GM19240 (cell line): Measurements from ENCODE around the gene ZNF627.
"Not testable (repeated sequence)": the region's sequence is repeated elsewhere in the genome, so short reads cannot be mapped to it uniquely, and the experiment has no call there.

ENCODE experiments used
- DNase-seq: peaks from one replicate; pipeline ENCODE4 v3.0.0; 2011; ENCODE audit warnings: low spot score; ENCODE audit not compliant: insufficient read length

Gene ZNF627

DNA sequence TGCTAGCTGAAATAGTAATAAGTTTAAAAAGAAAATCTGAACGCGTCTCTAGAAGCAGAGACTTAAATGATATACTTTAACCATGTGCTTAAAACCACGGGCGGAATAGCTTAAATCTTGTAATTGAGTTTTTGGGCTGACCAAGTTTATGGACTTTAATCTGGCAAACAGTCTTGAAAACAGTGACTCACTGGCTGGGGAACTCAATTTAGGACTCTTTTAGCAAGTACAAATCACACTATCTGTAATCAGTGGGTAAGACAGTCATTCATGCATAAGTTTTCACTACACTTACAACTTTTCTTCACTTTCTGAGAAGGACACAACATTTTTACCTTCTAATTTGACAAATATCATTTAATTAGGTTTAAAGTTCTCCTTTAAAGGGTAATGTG lies 26.8 kb downstream of the ZNF627 start:
- no peak for DNase-seq

DNA sequence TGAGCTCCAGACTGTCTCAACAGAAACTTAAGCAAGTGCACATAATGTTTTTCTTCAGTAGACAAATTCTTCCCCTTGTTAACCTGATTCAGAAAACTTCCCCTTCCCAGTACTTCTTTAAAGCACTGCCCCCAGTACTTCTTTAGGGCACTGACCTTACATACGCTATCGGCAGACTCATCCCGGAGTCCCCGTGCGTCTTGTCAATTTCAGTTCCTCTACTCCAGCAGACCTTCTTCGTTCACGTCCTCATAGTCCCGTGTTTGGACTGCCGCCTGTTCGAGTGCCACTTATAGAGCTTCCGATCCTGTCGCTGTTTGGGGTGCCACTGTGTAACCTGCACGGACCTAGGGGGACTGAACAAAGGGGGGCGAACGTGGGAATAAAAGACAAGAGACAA lies 29.0 kb downstream of the ZNF627 start:
- no peak for DNase-seq

DNA sequence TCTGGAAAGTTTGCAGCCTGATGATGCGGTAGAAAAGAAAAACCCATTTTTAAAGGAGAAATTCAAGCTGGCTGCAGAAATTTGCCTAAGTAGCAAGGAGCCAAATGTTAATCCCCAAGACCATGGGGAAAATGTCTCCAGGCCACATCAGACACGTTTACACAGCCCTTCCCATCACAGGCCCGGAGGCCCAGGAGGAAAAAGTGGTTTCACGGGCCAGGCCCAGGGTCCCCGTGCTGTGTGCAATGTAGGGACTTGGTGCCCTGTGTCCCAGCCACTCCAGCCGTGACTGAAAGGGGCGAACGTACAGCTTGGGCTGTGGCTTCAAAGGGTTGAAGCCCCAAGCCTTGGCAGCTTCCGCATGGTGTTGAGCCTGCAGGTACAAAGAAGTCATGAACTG lies 35.9 kb downstream of the ZNF627 start:
- no peak for DNase-seq

DNA sequence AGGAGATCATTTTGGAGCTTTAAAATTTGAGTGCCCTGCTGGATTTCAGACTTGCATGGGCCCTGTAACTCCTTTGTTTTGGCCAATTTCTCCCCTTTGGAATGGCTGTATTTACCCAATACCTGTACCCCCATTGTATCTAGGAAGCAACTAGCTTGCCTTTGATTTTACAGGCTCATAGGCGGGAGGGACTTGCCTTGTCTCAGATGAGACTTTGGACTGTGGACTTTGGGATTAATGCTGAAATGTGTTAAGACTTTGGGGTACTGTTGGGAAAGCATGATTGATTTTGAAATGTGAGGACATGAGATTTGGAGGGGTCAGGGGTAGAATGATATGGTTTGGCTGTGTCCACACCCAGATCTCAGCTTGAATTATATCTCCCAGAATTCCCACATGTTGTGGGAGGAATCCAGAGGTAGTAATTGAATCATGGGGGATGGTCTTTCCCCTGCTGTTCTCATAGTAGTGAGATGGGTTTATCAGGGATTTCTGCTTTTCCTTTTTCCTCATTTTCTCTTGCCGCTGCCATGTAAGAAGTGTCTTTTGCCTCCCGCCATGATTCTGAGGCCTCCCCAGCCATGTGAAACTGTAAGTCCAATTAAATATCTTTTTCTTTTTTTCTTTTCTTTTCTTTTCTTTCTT lies 36.9 kb downstream of the ZNF627 start:
- DNase-seq: not testable (repeated sequence)

DNA sequence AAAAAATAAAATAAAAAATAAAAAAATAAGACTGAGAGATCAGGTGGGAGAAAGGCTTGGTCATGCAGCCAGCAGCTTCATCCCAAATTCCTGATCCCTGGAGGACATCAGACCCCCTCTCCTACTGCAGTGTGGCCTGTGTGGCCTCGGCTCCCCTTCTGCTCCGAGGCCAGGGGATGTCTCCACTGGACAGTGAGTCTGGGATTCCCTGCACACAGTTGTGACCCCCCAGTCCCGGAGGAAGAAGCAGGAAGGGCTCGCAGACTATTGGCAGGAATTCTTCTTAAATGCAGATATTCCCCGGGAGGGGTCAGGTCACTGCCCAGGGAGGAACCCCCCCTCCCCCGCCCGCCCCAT lies 41.9 kb downstream of the ZNF627 start:
- no peak for DNase-seq

DNA sequence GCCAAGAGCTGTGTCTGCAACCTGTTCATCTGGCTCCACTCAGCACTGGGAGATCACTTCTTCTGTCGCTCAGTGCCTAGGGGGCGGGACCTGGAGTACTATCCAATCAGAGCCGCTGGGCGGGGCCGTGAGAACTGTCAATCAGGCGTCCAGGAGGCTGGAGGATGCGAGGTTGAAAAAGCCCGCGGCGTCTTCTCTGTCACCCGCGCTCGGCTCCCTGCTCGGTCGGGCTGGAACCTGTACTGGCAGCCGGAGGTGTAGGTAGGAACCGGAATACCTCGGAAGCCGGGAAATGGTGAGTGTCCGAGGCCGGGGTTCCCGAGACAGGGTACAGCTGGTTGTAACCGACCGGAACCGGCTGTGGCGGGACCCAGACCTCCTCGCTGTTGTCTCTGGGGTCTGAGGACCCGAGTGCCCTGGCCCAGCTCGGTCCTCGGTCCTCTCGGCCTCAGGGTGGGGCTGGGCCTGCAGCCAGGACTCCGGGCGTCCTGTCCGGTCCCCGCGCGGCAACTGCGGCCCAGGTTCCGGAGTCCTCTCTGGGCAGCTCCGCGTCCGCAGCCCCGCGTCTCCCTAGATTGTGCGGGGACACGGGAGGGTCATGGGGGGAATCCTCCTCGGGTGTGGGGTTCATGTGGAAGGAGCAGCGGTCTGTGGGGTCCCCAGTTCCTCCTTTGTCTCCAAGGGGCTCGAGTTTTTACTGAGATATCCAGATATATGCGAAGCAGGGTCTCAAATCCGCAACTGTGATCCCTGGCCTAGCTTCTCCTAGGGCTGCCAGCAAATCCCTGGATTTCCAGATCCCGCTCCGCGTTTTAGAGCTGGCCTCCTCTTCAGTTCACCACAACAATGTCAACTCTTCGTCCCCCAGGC lies 42.6 kb downstream of the ZNF627 start:
- DNase-seq: peak; percentile 96

DNA sequence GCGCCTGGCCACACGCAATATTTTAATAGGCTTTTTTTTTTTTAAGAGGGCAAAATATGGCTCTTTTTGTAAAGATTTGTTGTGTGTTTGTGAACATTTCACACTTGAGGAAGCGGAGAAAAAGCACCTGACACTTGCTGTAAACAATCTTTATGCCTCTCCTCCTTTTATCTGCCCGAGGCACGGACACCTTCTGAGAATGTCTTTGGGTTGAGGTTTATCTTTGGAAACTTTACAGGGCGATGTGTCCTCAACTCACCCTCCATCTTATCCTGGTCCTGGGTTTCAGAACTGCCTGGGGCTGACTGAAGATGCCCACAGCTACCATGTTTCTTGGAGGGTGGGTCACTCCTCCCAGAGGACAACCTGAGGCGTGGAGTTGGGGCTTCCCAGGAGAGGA lies 44.0 kb downstream of the ZNF627 start:
- DNase-seq: no peak

DNA sequence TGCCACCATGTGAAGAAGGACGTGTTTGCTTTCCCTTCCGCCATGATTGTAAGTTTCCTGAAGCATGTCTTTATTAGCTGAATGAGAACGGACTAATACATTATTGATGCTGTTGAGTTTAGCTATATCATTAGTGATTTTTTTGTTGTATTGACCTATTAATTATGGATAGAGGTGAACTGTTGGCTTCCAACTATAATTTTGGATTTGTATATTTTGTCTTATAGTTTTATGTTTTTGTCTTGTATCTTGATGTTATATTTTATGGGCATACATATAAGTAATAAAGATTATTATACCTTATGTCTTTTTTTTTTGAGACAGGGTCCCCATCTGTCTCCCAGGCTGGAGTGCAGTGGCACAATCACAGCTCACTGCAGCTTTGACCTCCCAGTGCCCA lies 45.6 kb downstream of the ZNF627 start:
- DNase-seq: no peak

DNA sequence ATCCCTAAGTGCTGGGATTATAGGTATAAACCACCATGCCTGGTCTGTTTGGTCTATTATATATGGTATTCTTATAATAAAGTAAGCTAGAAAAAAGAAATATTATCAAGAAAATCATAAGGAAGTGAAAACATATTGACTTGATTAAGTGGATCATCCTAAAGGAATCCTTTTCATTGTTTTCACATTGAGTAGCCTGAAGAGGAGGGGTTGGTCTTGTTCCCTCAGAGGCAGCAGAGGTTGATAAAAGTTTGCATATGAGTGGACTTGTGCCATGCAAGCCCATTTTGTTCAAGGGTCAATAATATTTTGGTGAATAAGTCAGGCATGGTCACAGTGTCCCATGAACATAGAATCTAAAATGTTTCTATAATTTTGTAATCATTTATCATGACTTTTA lies 52.7 kb downstream of the ZNF627 start:
- no peak for DNase-seq

DNA sequence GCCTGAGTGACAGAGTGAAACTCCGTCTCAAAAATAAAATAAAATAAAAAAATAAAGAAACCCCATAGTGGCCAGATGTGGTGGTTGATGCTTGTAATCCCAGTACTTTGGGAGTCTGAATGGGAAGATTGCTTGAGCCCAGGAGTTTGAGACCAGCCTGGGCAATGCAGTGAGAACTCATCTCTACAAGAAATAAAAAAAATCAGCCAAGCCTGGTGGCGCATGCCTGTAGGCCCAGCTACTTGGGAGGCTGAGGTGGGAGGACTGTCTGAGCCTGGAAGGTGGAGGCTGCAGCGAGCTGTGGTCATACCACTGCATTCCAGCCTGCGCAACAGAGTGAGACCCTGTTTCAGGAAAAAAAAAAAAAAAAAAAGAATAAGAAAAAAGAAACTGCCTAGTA lies 53.8 kb downstream of the ZNF627 start:
- no peak for DNase-seq

DNA sequence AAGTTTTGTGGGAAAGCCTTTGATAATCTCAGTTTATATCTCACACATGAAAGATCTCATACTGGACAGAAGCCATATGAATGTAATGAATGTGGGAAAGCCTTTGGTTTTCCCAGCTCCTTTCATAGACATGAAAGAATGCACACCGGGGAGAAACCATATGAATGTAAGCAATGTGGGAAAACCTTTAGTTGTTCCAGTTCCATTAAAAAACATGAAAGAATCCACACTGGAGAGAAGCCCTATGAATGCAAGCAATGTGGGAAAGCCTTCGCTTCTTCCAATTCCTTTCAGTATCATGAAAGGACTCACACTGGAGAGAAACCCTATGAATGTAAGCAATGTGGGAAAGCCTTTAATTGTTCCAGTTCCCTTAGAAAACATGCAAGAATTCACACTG lies 54.8 kb downstream of the ZNF627 start:
- no peak for DNase-seq

DNA sequence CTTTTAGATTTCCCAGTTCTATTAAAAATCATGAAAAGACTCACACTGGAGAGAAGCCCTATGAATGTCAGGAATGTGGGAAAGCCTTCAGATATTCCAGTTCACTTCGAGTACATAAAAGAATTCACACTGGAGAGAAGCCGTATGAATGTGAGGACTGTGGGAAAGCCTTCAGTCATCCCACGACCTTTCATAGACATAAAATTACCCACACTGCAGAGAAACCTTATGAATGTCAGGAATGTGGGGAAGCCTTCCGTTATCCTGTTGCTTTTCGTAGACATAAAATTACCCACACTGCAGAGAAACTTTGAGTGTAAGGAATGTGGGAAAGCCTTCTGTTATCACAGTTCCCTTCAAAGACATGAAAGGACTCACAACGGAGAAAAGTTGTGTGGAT lies 55.2 kb downstream of the ZNF627 start:
- DNase-seq: no peak

DNA sequence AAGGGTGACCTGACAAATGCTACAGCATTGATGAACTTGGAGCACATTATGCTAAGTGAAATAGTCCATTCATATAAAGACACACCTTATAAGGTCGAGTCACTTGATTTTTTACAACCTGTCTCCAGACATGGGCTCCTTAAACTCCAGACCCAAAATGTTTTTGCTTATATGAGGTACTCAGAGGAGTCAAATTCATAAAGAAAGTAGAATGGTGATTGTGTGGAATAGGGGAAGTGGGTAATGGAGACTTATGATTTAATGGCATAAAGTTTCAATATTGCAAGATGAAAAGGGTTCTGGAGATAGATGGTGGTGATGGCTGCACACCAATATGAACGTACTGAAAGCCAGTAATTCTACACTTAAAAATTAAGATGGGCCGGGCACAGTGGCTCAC lies 59.3 kb downstream of the ZNF627 start:
- no peak for DNase-seq

DNA sequence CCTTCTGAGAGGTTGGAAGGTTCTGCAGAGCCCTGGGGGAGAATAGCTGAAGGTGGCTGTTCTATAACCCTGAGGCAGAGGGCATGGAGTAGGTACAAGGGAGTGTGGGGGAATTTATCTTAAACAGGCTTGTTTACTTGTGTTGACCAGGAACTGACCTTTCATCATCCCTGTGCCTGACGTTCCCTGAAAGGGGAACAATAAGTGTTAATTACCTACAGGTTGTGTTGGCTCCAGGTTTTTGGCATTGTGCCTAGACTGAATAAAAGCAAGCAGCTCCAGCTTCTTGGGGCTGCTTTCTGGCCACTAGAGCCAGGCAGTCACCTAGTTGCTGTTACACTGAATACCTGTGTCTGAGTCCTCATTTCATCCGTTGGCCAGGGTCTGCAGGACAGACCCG lies 60.0 kb downstream of the ZNF627 start:
- DNase-seq: no peak

DNA sequence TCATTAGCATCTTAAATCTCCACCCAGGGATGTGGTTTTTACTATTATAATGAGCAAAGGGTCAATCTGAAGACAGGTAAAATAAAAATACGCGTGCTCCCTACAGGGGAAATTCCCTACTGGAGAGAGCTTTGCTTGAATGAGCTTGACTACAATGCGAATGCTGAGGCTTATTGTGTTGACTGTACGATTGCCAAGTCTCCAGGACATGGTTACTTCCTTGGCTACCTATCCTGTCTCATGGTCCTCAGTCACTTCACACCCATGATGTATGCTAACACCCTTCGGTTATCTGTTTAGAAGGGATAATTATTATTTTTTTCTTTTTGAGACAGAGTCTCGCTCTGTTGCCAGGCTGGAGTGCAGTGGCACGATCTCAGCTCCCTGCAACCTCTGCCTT lies 61.7 kb downstream of the ZNF627 start:
- DNase-seq: no peak

DNA sequence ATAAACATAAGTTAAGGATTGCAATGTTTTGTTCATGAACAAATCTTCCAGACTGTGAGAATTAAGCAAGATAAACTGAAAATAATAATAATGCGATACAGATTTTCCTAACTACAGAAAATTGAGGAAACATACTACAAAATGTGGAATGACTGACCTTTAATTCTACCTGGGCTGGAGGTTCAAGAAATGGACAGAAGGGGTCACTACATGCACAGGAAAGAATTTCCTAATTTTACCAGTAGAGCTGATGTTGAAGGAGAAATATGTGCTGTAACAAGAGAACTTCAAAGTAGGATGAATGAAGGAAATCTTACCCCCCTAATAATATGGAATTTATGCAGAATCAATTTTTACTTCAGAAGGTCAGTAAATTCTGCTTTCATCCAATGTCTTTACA lies 62.3 kb downstream of the ZNF627 start:
- no peak for DNase-seq

DNA sequence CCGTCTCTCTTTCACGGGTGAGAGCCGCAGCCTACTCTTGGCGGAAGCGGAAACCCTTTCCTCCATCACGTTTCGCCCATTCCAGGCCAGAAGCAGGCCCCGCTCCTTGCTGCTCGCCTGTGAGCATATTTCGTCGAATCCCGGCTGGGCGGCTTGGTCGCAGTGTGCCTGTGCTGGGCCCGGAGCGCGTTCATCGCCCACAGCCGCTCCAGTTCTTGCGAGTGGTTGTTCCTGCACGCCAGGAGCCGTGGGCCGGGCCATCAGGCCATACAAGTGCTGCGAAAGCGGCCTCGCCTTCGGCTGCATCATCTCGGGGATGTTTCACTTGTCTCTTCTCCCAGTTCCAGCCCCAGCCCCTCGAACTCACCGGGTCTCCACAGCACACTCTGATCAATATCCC lies 65.0 kb downstream of the ZNF627 start:
- no peak for DNase-seq

DNA sequence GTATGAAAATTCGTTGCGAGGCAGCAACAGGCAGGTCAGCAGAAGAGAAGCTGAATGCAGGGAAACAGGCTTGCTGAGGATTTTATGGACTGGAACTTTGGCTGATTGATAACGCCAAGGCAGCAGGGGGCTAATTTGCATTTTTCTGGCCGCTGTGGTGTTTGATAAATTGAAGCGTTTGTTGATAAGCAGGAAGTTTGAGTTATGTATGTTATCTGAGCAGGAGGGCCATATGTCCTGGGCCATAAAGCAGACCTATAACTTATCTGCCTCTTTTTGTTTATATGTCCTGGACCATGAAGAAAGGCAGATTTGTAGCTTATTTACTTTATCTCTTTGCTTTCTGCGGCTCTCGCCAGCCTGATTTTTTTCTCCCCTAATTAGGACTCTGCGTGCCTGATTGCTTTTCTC lies 65.9 kb downstream of the ZNF627 start:
- no peak for DNase-seq
